Mesodermal cell (in vitro differentiated cells): ENCODE data around the gene CLEC16A.

Source experiments
- H3K27ac ChIP-seq: 2 replicates; pipeline ENCODE4 v1.7.0; 2013; ENCODE audit warnings: mild to moderate bottlenecking, low read depth, low read length, moderate library complexity; ENCODE audit not compliant: severe bottlenecking
- H3K36me3 ChIP-seq: 2 replicates; pipeline ENCODE4 v1.7.1; 2013; ENCODE audit warnings: mild to moderate bottlenecking, low read length, moderate library complexity; ENCODE audit not compliant: control insufficient read depth, insufficient read depth
- H3K4me1 ChIP-seq: one replicate; pipeline ENCODE4 v1.7.1; 2013; ENCODE audit warnings: mild to moderate bottlenecking, low read length; ENCODE audit not compliant: insufficient read depth, control insufficient read depth, poor library complexity, severe bottlenecking
- H3K4me3 ChIP-seq: 2 replicates; pipeline ENCODE4 v1.7.0; 2013; ENCODE audit warnings: low read length, control low read depth, mild to moderate bottlenecking; ENCODE audit not compliant: insufficient read depth, poor library complexity, severe bottlenecking; ENCODE audit errors: extremely low read depth
- H3K9me3 ChIP-seq: 2 replicates; pipeline ENCODE4 v1.7.1; 2013; ENCODE audit warnings: mild to moderate bottlenecking, low read length, moderate library complexity; ENCODE audit not compliant: control insufficient read depth
- WGBS, 2 experiments: methylation state at CpG; one replicate each; pipeline ENCODE4 v1.1.5; 2013; ENCODE audit warnings: missing lambda C conversion rate in 2 of 2; ENCODE audit not compliant: insufficient coverage in 2 of 2; 5-methylcytosine and 5-hydroxymethylcytosine counted together

CLEC16A gene

GRCh38 chr16:11032922-11033291 is 88.5 kb downstream of the CLEC16A start:
- Histone ChIP-seq H3K4me1 (peaks cover 9% of the 10 kb centered on the region), H3K9me3 (peaks cover 12% of the 10 kb centered on the region), H3K4me3 (no peak overlapping the region), H3K27ac (no peak overlapping the region), H3K36me3 (peaks cover 54% of the 10 kb centered on the region)
- WGBS, 2 experiments: 34 to 51% methylated on average over 6 to 7 of the region's 7 CpGs

GRCh38 chr16:11033629-11034420 is 89.5 kb downstream of the CLEC16A start:
- Histone ChIP-seq H3K36me3 (peaks cover 57% of the 10 kb centered on the region), H3K27ac (no peak overlapping the region), H3K4me1 (peaks cover 9% of the 10 kb centered on the region), H3K4me3 (no peak overlapping the region), H3K9me3 (peaks cover 6% of the 10 kb centered on the region)
- 92 to 98% methylated on average over 8 to 10 of the region's 14 CpGs for WGBS, 2 experiments

- peaks cover 55% of the 10 kb centered on the region for H3K36me3 ChIP-seq
- 94 to 95% methylated on average over 2 to 4 of the region's 8 CpGs for WGBS, 2 experiments
- no peak overlapping the region for H3K27ac ChIP-seq
- H3K9me3 ChIP-seq: no peaks in the 10 kb centered on the region
- H3K4me1 ChIP-seq: peaks cover 9% of the 10 kb centered on the region
- no peak overlapping the region for H3K4me3 ChIP-seq
Measured at GRCh38 chr16:11034481-11034931, 90.1 kb downstream of the CLEC16A start.

GRCh38 chr16:11035096-11035495 is 90.7 kb downstream of the CLEC16A start:
- Histone ChIP-seq H3K36me3 (peaks cover 57% of the 10 kb centered on the region), H3K4me3 (no peak overlapping the region), H3K9me3 (no peaks in the 10 kb centered on the region), H3K27ac (no peak overlapping the region), H3K4me1 (peaks cover 9% of the 10 kb centered on the region)
- 100% methylated on average over 2 of the region's 5 CpGs; no CpG with 5 or more reads in 1 of the 2 experiments for WGBS, 2 experiments

GRCh38 chr16:11036040-11036439 is 91.7 kb downstream of the CLEC16A start:
- Histone ChIP-seq H3K9me3 (no peaks in the 10 kb centered on the region), H3K27ac (no peak overlapping the region), H3K36me3 (peaks cover 59% of the 10 kb centered on the region), H3K4me1 (peaks cover 9% of the 10 kb centered on the region), H3K4me3 (no peak overlapping the region)
- WGBS, 2 experiments: 96% methylated on average over 4 to 5 of the region's 6 CpGs

- 95% methylated on average over 2 to 3 of the region's 8 CpGs for WGBS, 2 experiments
Measured at GRCh38 chr16:11036868-11037410, 92.6 kb downstream of the CLEC16A start.

GRCh38 chr16:11038305-11038704 is 93.9 kb downstream of the CLEC16A start:
- H3K4me3 ChIP-seq: no peak overlapping the region
- no peak overlapping the region for H3K27ac ChIP-seq
- 95% methylated on average over 2 to 4 of the region's 4 CpGs for WGBS, 2 experiments
- H3K9me3 ChIP-seq: no peaks in the 10 kb centered on the region
- no peaks in the 10 kb centered on the region for H3K4me1 ChIP-seq
- peaks cover 65% of the 10 kb centered on the region for H3K36me3 ChIP-seq

More at GRCh38 chr16:11036868-11037410, 92.6 kb downstream of the CLEC16A start:
- Histone ChIP-seq H3K36me3 (peaks cover 60% of the 10 kb centered on the region), H3K4me3 (no peak overlapping the region), H3K9me3 (no peaks in the 10 kb centered on the region), H3K4me1 (peaks cover 9% of the 10 kb centered on the region), H3K27ac (no peak overlapping the region)

- 95% methylated on average over 2 of the region's 5 CpGs; no CpG with 5 or more reads in 1 of the 2 experiments for WGBS, 2 experiments
- H3K36me3 ChIP-seq: peaks cover 66% of the 10 kb centered on the region
Measured at GRCh38 chr16:11038777-11039176, 94.4 kb downstream of the CLEC16A start.

GRCh38 chr16:11039726-11040125 is 95.4 kb downstream of the CLEC16A start:
- Histone ChIP-seq H3K4me3 (no peak overlapping the region), H3K4me1 (no peaks in the 10 kb centered on the region), H3K36me3 (peaks cover 63% of the 10 kb centered on the region), H3K9me3 (no peaks in the 10 kb centered on the region), H3K27ac (no peak overlapping the region)
- 94 to 98% methylated on average over 7 to 8 of the region's 8 CpGs for WGBS, 2 experiments

More at GRCh38 chr16:11038777-11039176, 94.4 kb downstream of the CLEC16A start:
- Histone ChIP-seq H3K9me3 (no peaks in the 10 kb centered on the region), H3K4me1 (no peaks in the 10 kb centered on the region), H3K27ac (no peak overlapping the region), H3K4me3 (no peak overlapping the region)

GRCh38 chr16:11042191-11042590 is 97.8 kb downstream of the CLEC16A start:
- no peaks in the 10 kb centered on the region for H3K4me1 ChIP-seq
- 92 to 98% methylated on average over 4 to 6 of the region's 11 CpGs for WGBS, 2 experiments
- no peak overlapping the region for H3K27ac ChIP-seq
- no peaks in the 10 kb centered on the region for H3K9me3 ChIP-seq
- no peak overlapping the region for H3K4me3 ChIP-seq
- H3K36me3 ChIP-seq: peaks cover 73% of the 10 kb centered on the region

GRCh38 chr16:11045441-11045840 is 101.1 kb downstream of the CLEC16A start:
- Histone ChIP-seq H3K27ac (no peak overlapping the region), H3K4me1 (peaks cover 18% of the 10 kb centered on the region), H3K9me3 (no peaks in the 10 kb centered on the region), H3K4me3 (no peak overlapping the region), H3K36me3 (peaks cover 70% of the 10 kb centered on the region)
- 94 to 96% methylated on average over 4 to 5 of the region's 5 CpGs for WGBS, 2 experiments
